Hepatocyte (in vitro differentiated cells): ENCODE measurements around the gene CDH5. TPM values are rescaled to one million over a fixed set of nuclear protein-coding genes. Genes with fewer than 3 reads are reported as not detected.
A peak's percentile ranks its signal among the peaks of the same experiment; 100 is the strongest.

Experiments
- DNase-seq: peaks from one replicate; pipeline ENCODE4 v3.0.0-alpha.2; 2016; ENCODE audit warnings: low spot score
- H2AFZ ChIP-seq: fragments of 200-600 bp; sonication (generic); 2 replicates; pipeline ENCODE4 v1.6.0; 2016; ENCODE audit warnings: antibody characterized with exemption, mild to moderate bottlenecking
- H3K27ac ChIP-seq: fragments of 200-600 bp; sonication (generic); 2 replicates; pipeline ENCODE4 v1.5.1; 2016; ENCODE audit warnings: mild to moderate bottlenecking
- H3K27me3 ChIP-seq: fragments of 200-600 bp; sonication (generic); 2 replicates; pipeline ENCODE4 v1.6.1; 2016
- H3K36me3 ChIP-seq: fragments of 200-600 bp; sonication (generic); replicated peaks from 2 replicates; pipeline ENCODE4 v1.5.1; 2016; ENCODE audit warnings: low read depth; ENCODE audit not compliant: insufficient read depth
- H3K4me1 ChIP-seq: fragments of 200-600 bp; sonication (generic); 2 replicates; pipeline ENCODE4 v1.5.1; 2016; ENCODE audit warnings: mild to moderate bottlenecking, moderate library complexity; ENCODE audit not compliant: insufficient read depth
- H3K4me2 ChIP-seq: fragments of 200-600 bp; sonication (generic); 2 replicates; pipeline ENCODE4 v1.6.0; 2016
- H3K4me3 ChIP-seq: fragments of 200-600 bp; sonication (generic); 2 replicates; pipeline ENCODE4 v1.5.1; 2016; ENCODE audit warnings: mild to moderate bottlenecking
- H3K79me2 ChIP-seq: fragments of 200-600 bp; sonication (generic); 2 replicates; pipeline ENCODE4 v1.6.0; 2017; ENCODE audit warnings: mild to moderate bottlenecking
- H3K9me2 ChIP-seq: fragments of 200-600 bp; sonication (generic); replicated peaks from 2 replicates; pipeline ENCODE4 v1.6.0; 2017; ENCODE audit warnings: mild to moderate bottlenecking; ENCODE audit not compliant: insufficient read depth
- H3K9me3 ChIP-seq: fragments of 200-600 bp; sonication (generic); 2 replicates; pipeline ENCODE4 v1.5.1; 2016; ENCODE audit warnings: low read depth, mild to moderate bottlenecking
- H4K20me1 ChIP-seq: fragments of 200-600 bp; sonication (generic); 2 replicates; pipeline ENCODE4 v1.6.0; 2016; ENCODE audit warnings: mild to moderate bottlenecking; ENCODE audit not compliant: insufficient read depth, poor library complexity, severe bottlenecking
- EZH2 ChIP-seq: fragments of 200-600 bp; sonication (generic); IDR thresholded peaks from 2 replicates; pipeline ENCODE4 v1.6.1; 2016; ENCODE audit warnings: antibody characterized with exemption, mild to moderate bottlenecking, borderline replicate concordance
- EZH2phosphoT487 ChIP-seq: fragments of 200-600 bp; sonication (generic); IDR thresholded peaks from one replicate; pipeline ENCODE4 v1.6.1; 2018; ENCODE audit warnings: antibody characterized with exemption, mild to moderate bottlenecking, low read depth, moderate library complexity; ENCODE audit not compliant: unreplicated experiment, severe bottlenecking
- WGBS: methylation state at CpG from one replicate; pipeline ENCODE4 v1.1.6; 2016; ENCODE audit warnings: low lambda C conversion rate; ENCODE audit errors: missing lambda C conversion rate; 5-methylcytosine and 5-hydroxymethylcytosine counted together
- polyA plus RNA-seq: library from polyadenylated mRNA; unstranded; fragments of >200 nt; fragmentation: Nextera tagmentation; extraction: Ambion mirVana; gene quantifications from 2 replicates; pipeline ENCODE4 v1.2.1, GENCODE V29; 2016
- total RNA-seq: library from RNA; depleted of rRNA; stranded (reverse); fragments of >200 nt; gene quantifications from 2 replicates; pipeline ENCODE4 v1.2.3, GENCODE V29; 2014
- TF ChIP-seq, protein P1 (sequence below): fragments of 200-600 bp; sonication (generic); IDR thresholded peaks from 2 replicates; pipeline ENCODE4 v1.5.1; 2016; ENCODE audit warnings: antibody characterized with exemption, mild to moderate bottlenecking; ENCODE audit not compliant: poor library complexity

Gene CDH5
- total and polyA plus RNA-seq, 2 experiments from 2014 or later: 0.88 to 2.2 TPM

DNA sequence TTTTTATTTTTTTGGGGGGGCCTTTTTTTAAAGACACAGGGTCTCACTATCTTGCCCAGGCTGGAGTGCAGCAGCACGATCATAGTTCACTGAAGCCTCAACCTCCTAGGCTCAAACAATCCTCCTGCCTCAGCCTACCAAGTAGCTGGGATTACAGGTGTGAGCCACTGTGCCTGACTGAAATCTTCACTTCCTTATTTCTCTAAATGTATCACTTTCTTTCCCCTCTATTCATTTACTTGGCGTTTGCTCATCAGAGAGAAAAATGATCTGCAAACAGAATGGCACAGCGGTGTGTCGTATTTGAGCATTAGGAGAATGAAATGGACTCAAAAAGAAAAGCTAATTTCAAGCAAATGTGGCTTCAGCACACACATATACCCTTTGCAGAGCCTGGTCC is 44.3 kb upstream of the CDH5 start:
- TF ChIP-seq EZH2phosphoT487 (no peak), EZH2 (no peak)
- TF ChIP-seq, protein P1, sequence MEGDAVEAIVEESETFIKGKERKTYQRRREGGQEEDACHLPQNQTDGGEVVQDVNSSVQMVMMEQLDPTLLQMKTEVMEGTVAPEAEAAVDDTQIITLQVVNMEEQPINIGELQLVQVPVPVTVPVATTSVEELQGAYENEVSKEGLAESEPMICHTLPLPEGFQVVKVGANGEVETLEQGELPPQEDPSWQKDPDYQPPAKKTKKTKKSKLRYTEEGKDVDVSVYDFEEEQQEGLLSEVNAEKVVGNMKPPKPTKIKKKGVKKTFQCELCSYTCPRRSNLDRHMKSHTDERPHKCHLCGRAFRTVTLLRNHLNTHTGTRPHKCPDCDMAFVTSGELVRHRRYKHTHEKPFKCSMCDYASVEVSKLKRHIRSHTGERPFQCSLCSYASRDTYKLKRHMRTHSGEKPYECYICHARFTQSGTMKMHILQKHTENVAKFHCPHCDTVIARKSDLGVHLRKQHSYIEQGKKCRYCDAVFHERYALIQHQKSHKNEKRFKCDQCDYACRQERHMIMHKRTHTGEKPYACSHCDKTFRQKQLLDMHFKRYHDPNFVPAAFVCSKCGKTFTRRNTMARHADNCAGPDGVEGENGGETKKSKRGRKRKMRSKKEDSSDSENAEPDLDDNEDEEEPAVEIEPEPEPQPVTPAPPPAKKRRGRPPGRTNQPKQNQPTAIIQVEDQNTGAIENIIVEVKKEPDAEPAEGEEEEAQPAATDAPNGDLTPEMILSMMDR: no peak
- Histone ChIP-seq H3K4me2 (no peak overlapping the region), H3K36me3 (no peaks in the 10 kb centered on the region), H4K20me1 (no peaks in the 10 kb centered on the region), H3K4me1 (peaks cover 9% of the 10 kb centered on the region), H3K27me3 (no peaks in the 10 kb centered on the region), H3K79me2 (no peaks in the 10 kb centered on the region), H2AFZ (no peak overlapping the region), H3K27ac (no peak overlapping the region), H3K9me3 (no peaks in the 10 kb centered on the region), H3K9me2 (no peaks in the 10 kb centered on the region), H3K4me3 (no peak overlapping the region)
- 76% methylated on average over 4 of the region's 4 CpGs for WGBS
- DNase-seq: no peak

DNA sequence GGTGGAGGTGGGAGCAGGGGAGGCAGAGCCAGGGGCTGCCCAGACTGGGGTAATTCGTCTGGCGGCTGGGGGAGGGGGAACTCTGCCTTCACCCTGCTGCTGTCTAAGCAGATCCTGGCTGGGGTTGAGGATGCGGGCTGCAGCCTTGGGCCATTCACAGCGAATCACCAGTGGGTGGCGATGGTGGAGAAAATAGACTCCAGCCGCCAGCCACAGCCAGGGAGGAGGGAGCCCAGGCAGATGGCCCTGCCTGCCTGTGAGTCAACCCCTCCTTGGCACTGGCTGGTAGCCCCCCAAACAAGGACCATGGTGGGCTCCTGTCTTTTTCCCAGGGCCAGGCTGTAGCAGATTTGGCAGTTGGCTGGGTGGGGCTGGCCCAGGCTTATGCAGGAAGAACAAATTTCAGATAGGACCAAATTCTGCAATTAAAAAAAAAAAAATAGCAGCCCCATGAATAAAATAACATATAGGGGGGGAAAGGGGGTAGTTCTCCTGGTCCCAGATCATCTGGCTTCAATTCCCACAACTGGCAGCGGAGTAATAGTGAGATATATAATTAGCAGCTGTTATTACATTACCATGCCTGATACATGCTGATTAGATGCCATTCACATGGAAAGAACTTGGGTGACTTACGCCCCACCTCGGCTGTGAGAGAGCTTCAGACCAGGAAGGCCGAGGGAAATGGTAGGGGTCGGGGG is 41.5 kb upstream of the CDH5 start:
- peak; percentile 36 for DNase-seq
- H3K27ac ChIP-seq: no peak overlapping the region
- H3K79me2 ChIP-seq: no peaks in the 10 kb centered on the region
- WGBS: 64% methylated on average over 11 of the region's 11 CpGs
- no peak overlapping the region for H3K4me2 ChIP-seq
- peaks cover 17% of the 10 kb centered on the region for H3K4me1 ChIP-seq
- H3K9me2 ChIP-seq: no peaks in the 10 kb centered on the region
- no peaks in the 10 kb centered on the region for H4K20me1 ChIP-seq
- no peak overlapping the region for H3K4me3 ChIP-seq
- no peaks in the 10 kb centered on the region for H3K36me3 ChIP-seq
- TF ChIP-seq, protein P1: peak; percentile 20
- no peak for TF ChIP-seq EZH2
- no peaks in the 10 kb centered on the region for H3K9me3 ChIP-seq
- no peaks in the 10 kb centered on the region for H3K27me3 ChIP-seq
- no peak overlapping the region for H2AFZ ChIP-seq

DNA sequence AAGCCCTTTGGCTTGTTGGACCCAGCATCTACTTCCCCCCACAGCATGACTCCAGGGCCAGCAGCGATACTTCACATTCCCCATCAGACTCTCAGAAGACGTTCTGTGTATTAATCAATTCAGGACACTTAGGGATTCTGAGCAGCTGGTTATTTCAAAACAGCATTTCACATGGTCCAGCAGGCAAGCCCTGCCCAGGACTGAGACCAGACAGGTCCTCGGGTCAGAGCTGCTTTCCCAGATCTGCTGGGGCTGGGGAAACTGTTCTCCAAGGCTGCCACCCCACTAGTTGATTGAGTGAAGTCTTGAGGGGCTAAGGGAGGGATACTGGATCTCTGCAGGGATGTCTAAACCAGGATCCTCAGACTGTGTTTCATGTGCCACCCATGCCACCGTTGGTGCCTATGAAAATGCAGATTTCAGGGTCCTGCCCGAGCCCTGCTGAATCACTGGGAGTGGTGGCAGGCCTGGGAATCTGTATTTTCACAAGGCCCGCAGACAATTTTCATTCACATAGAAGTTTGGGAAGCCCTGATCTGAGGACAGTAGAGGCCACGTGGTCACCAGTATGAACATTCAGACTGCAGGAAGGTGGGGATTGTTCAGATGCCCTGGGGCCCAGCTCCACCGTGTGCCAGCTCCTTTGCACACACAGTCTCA is 40.6 kb upstream of the CDH5 start:
- H3K79me2 ChIP-seq: no peaks in the 10 kb centered on the region

More for the DNA sequence above, 40.6 kb upstream of the CDH5 start:
- WGBS: 82% methylated on average over 8 of the region's 8 CpGs
- Histone ChIP-seq H3K4me3 (no peak overlapping the region), H3K4me1 (peaks cover 17% of the 10 kb centered on the region), H3K27ac (no peak overlapping the region), H3K36me3 (no peaks in the 10 kb centered on the region), H4K20me1 (no peaks in the 10 kb centered on the region), H3K27me3 (no peaks in the 10 kb centered on the region), H2AFZ (no peak overlapping the region), H3K9me3 (no peaks in the 10 kb centered on the region), H3K4me2 (no peak overlapping the region), H3K9me2 (no peaks in the 10 kb centered on the region)
- TF ChIP-seq EZH2: no peak
- no peak for TF ChIP-seq EZH2phosphoT487
- TF ChIP-seq, protein P1: no peak
- DNase-seq: no peak
